Choroid plexus epithelial cell (primary cell): ENCODE results near the gene CTCF.
A peak's percentile ranks its signal among the peaks of the same experiment; 100 is the strongest.

Experiments used
- DNase-seq: peaks from one replicate; pipeline ENCODE4 v3.0.0-alpha.2; 2010; ENCODE audit warnings: low read depth
- H3K4me3 ChIP-seq: 2 replicates; pipeline ENCODE4 v1.5.1; 2011; ENCODE audit warnings: low read depth, mild to moderate bottlenecking, control low read depth, low read length, moderate library complexity
- CTCF ChIP-seq: conservative IDR thresholded peaks from 2 replicates; pipeline ENCODE4 v1.5.1; 2011; ENCODE audit warnings: low read depth, mild to moderate bottlenecking, control low read depth, inconsistent platforms, low read length, moderate library complexity

The CTCF gene

DNA sequence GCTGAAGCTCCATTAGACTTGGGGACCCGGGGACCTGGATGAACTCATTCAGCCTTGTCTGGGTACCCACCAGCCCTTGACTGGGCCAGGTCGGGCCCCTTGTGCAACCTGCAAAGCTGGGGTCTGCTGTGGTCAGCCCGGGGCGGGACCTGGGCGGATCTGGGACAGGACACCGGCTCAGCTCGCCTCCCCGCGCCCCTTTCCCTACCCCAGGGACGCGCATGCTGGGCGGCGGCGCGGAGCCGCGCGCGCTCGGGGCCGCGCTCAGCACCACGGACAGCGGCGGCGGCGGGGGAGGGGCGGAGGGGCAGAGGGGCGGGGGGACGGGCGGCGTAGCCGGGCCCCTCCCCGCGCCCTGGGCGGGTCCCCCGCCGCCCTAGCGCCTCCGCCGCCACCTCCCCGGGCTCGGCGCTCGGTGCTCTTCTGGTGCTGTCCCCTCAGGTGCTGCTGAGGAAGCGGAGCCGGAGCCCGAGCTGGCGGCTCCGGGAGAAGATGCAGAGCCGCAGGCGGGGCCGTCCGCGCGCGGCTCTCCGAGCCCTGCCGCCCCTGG is 90.3 kb downstream of the CTCF start:
- TF ChIP-seq CTCF = no peak
- peak overlapping the region; percentile 49 for H3K4me3 ChIP-seq

DNA sequence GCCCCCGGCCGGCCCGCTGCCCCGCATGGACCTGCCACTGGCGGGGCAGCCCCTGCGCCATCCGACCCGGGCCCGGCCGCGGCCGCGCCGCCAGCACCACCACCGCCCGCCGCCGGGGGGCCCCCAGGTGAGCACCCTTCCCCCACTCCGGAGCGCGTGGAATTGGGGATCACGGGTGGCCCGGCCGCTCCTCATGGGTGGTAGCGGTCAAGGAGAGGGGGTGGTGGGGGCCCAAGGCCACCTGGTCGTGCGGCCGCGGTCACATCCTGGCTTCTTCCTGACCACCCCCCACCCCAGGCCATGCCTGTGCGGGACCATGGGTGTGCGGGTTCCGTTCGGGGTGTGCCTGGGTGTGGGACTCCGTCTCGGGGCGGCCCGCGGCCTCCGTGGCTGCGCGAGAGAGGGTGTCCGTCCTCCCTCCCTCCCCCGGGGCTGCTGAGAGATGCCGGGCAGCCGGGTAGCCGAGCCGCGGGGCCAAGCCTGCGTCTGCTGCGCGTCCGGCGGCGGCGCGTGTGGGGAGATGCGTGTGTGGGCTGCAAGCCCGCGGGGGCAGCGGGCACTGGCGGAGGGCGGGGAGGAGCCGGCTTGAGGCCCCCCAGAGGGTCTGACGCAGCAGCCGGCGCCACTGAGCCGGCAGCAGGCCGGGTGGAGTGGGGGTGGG is 90.9 kb downstream of the CTCF start:
- H3K4me3 ChIP-seq = peak overlapping the region; percentile 49
- peak; percentile 21 for TF ChIP-seq CTCF
- DNase-seq = no peak

More for the DNA sequence above, 90.3 kb downstream of the CTCF start:
- DNase-seq = no peak

- peak overlapping the region; percentile 49 for H3K4me3 ChIP-seq
- TF ChIP-seq CTCF = no peak
- DNase-seq = no peak
Measured at GRCh38 chr16:67653789-67654402, 91.6 kb downstream of the CTCF start.

DNA sequence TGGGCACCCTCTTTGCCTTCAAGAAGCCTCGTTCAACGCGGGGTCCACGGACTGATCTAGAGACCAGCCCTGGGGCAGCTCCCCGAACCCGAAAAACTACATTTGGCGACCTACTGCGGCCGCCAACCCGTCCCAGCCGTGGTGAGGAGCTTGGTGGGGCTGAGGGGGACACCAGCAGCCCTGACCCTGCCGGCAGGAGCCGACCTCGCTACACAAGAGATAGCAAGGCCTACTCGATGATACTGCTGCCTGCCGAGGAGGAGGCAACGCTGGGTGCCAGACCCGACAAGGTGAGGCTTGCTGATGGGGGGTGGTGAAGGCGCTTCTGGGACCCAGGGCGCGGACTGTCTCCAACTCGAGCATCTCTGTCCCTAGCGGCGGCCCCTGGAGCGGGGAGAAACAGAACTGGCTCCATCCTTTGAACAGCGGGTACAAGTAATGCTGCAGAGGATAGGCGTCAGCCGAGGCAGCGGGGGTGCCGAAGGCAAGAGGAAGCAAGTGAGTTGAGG is 92.1 kb downstream of the CTCF start:
- no peak for DNase-seq
- TF ChIP-seq CTCF = no peak
- no peak overlapping the region for H3K4me3 ChIP-seq

DNA sequence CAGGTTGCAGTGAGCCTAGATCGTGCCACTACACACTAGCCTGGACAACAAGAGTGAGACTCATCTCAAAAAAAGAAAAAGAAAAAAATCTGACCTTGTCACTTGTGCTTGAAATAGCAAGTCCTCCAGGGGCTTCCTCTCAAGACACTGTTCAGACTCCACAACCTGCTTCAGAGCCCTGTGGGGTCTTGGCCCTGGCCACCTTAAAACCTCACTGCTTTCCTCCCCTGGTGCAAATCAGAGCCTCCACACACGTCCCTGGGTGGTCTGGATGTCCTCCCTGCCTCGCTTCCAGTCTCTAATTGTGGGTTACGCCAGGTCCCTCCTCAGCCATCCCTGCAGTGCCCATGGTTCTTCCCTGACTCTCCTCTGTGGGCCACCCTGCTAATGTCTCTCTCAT is 93.0 kb downstream of the CTCF start:
- no peak for TF ChIP-seq CTCF
- no peak overlapping the region for H3K4me3 ChIP-seq
- no peak for DNase-seq

DNA sequence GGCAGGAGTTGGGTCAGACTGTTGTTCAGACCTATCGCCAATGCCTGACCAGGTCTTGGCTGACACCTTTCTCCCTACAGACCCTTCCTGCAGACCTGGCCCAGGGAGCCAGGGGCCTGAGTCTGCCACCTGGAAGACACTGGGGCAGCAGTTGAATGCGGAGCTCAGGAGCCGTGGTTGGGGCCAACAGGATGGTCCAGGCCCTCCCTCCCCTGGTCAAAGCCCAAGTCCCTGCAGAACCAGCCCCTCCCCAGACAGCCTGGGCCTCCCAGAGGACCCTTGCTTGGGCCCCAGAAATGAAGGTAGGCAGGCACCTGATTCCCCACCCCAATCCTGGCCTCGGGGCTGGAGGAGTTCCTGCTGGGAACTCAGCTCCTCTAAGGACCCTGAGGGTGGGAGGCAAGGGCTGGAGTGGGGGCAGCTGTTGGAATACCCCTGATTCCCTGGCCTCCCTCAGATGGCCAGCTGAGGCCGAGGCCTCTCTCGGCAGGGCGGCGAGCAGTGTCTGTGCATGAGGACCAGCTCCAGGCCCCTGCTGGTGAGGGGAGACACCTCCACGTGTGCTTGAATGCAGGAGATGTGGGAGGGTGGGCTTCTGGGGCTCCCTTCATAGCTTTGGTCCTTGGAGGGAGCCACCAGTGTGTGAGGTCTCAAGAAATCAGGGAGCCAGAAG is 94.2 kb downstream of the CTCF start:
- no peak overlapping the region for H3K4me3 ChIP-seq
- TF ChIP-seq CTCF = no peak
- no peak for DNase-seq
